H9 (cell line): ENCODE data around the gene POU2F1. TPM values are rescaled to one million over a fixed set of nuclear protein-coding genes. Genes with fewer than 3 reads are reported as not detected.

Experiments
- DNase-seq: peaks from one replicate; pipeline ENCODE4 v3.0.0-alpha.2; 2017
- H2AFZ ChIP-seq: one replicate; pipeline ENCODE4 v1.6.1; 2013; ENCODE audit warnings: mild to moderate bottlenecking, low read length, control low read depth, moderate library complexity
- H2AK5ac ChIP-seq: 2 replicates; pipeline ENCODE4 v1.6.1; 2013; ENCODE audit warnings: low read length, control low read depth, mixed read lengths; ENCODE audit not compliant: insufficient read length
- H2BK120ac ChIP-seq: one replicate; pipeline ENCODE4 v1.6.1; 2013; ENCODE audit warnings: low read depth, mild to moderate bottlenecking, low read length, control low read depth, inconsistent platforms; ENCODE audit not compliant: poor library complexity, severe bottlenecking
- H2BK12ac ChIP-seq: 2 replicates; pipeline ENCODE4 v1.6.1; 2013; ENCODE audit warnings: low read length, control low read depth, mixed read lengths, low read depth; ENCODE audit not compliant: insufficient read length
- H2BK15ac ChIP-seq: 2 replicates; pipeline ENCODE4 v1.6.1; 2013; ENCODE audit warnings: low read depth, low read length, control low read depth
- H2BK20ac ChIP-seq: one replicate; pipeline ENCODE4 v1.6.1; 2013; ENCODE audit warnings: low read depth, mild to moderate bottlenecking, low read length, control low read depth, inconsistent platforms; ENCODE audit not compliant: poor library complexity, severe bottlenecking
- H2BK5ac ChIP-seq: 2 replicates; pipeline ENCODE4 v1.6.1; 2013; ENCODE audit warnings: low read length, control low read depth, mixed read lengths; ENCODE audit not compliant: insufficient read length
- H3K14ac ChIP-seq: 2 replicates; pipeline ENCODE4 v1.6.1; 2013; ENCODE audit warnings: low read length, control low read depth; ENCODE audit not compliant: insufficient read depth
- H3K18ac ChIP-seq: 2 replicates; pipeline ENCODE4 v1.6.1; 2013; ENCODE audit warnings: low read depth, mild to moderate bottlenecking, mixed read lengths, low read length, control low read depth; ENCODE audit not compliant: insufficient read length
- H3K23ac ChIP-seq: 2 replicates; pipeline ENCODE4 v1.6.1; 2013; ENCODE audit warnings: low read length, control low read depth, mixed read lengths, low read depth; ENCODE audit not compliant: insufficient read length
- H3K23me2 ChIP-seq: 2 replicates; pipeline ENCODE4 v1.6.1; 2013; ENCODE audit warnings: low read depth, mild to moderate bottlenecking, mixed read lengths, low read length, control low read depth; ENCODE audit not compliant: insufficient read length, poor library complexity, severe bottlenecking
- H3K27ac ChIP-seq: 2 replicates; pipeline ENCODE4 v1.5.1; 2013; ENCODE audit warnings: low read length, control low read depth, mixed read lengths, low read depth; ENCODE audit not compliant: insufficient read length
- H3K27me3 ChIP-seq: 2 replicates; pipeline ENCODE4 v1.6.1; 2013; ENCODE audit warnings: low read length, control low read depth, inconsistent platforms; ENCODE audit not compliant: insufficient read depth
- H3K4ac ChIP-seq: 2 replicates; pipeline ENCODE4 v1.6.1; 2013; ENCODE audit warnings: low read depth, mild to moderate bottlenecking, control low read depth, inconsistent platforms, low read length, moderate library complexity
- H3K4me1 ChIP-seq: 2 replicates; pipeline ENCODE4 v1.6.1; 2013; ENCODE audit warnings: low read length, control low read depth, inconsistent platforms; ENCODE audit not compliant: insufficient read depth
- H3K4me2 ChIP-seq: 2 replicates; pipeline ENCODE4 v1.6.1; 2013; ENCODE audit warnings: low read length, control low read depth, mixed read lengths; ENCODE audit not compliant: insufficient read length, insufficient read depth
- H3K56ac ChIP-seq: 2 replicates; pipeline ENCODE4 v1.6.1; 2013; ENCODE audit warnings: low read depth, mild to moderate bottlenecking, mixed read lengths, low read length, control low read depth; ENCODE audit not compliant: insufficient read length
- H3K79me1 ChIP-seq: 2 replicates; pipeline ENCODE4 v1.6.1; 2013; ENCODE audit warnings: low read depth, mild to moderate bottlenecking, moderate library complexity, low read length, control low read depth, inconsistent platforms; ENCODE audit not compliant: insufficient read depth, poor library complexity, severe bottlenecking
- H3K79me2 ChIP-seq: 2 replicates; pipeline ENCODE4 v1.6.1; 2013; ENCODE audit warnings: low read length, control low read depth, inconsistent platforms; ENCODE audit not compliant: insufficient read depth
- H3K9ac ChIP-seq: 2 replicates; pipeline ENCODE4 v1.6.1; 2013; ENCODE audit warnings: low read length, control low read depth, mixed read lengths; ENCODE audit not compliant: insufficient read length; ENCODE audit errors: extremely low read depth
- H3K9me3 ChIP-seq: one replicate; pipeline ENCODE4 v1.6.1; 2013; ENCODE audit warnings: low read depth, low read length, inconsistent platforms; ENCODE audit not compliant: control insufficient read depth
- H3T11ph ChIP-seq: one replicate; pipeline ENCODE4 v1.6.1; 2013; ENCODE audit warnings: mild to moderate bottlenecking, low read length, control low read depth, inconsistent platforms
- H4K20me1 ChIP-seq: one replicate; pipeline ENCODE4 v1.6.1; 2013; ENCODE audit not compliant: control insufficient read depth, insufficient read length, insufficient read depth
- H4K5ac ChIP-seq: 2 replicates; pipeline ENCODE4 v1.6.1; 2013; ENCODE audit warnings: low read depth, mild to moderate bottlenecking, mixed read lengths, low read length, control low read depth; ENCODE audit not compliant: insufficient read length
- H4K8ac ChIP-seq: replicated peaks from 2 replicates; pipeline ENCODE4 v1.6.1; 2013; ENCODE audit warnings: low read length, control low read depth, mixed read lengths, low read depth; ENCODE audit not compliant: insufficient read length
- H4K91ac ChIP-seq: 2 replicates; pipeline ENCODE4 v1.6.1; 2013; ENCODE audit warnings: low read depth, mild to moderate bottlenecking, moderate library complexity, mixed read lengths, low read length, control low read depth; ENCODE audit not compliant: insufficient read length
- H3K27ac Mint-ChIP-seq, 3 experiments: 2 replicates in 2 of 3; 3 replicates in 1 of 3; pipeline ENCODE4 v1.8.0; 2020 to 2021; ENCODE audit warnings: mixed read lengths in 3 of 3, mild to moderate bottlenecking in 1 of 3, moderate library complexity in 1 of 3
- H3K27me3 Mint-ChIP-seq: 2 replicates; pipeline ENCODE4 v1.8.0; 2021; ENCODE audit warnings: low read depth, mild to moderate bottlenecking, moderate library complexity, mixed read lengths
- H3K36me3 Mint-ChIP-seq, 3 experiments: 2 replicates in 2 of 3; 3 replicates in 1 of 3; pipeline ENCODE4 v1.8.0; 2020 to 2021; ENCODE audit warnings: low read depth in 3 of 3, mixed read lengths in 3 of 3; ENCODE audit not compliant: insufficient read depth in 1 of 3
- H3K4me1 Mint-ChIP-seq, 2 experiments: 2 replicates each; pipeline ENCODE4 v1.8.0; 2020; ENCODE audit warnings: mixed read lengths in 2 of 2
- H3K4me3 Mint-ChIP-seq, 2 experiments: 2 replicates in 1 of 2; 3 replicates in 1 of 2; pipeline ENCODE4 v1.8.0; 2020 to 2021; ENCODE audit warnings: mild to moderate bottlenecking in 2 of 2, mixed read lengths in 2 of 2, moderate library complexity in 1 of 2
- H3K9me3 Mint-ChIP-seq, 2 experiments: 2 replicates in 1 of 2; 3 replicates in 1 of 2; pipeline ENCODE4 v1.8.0; 2020; ENCODE audit warnings: mild to moderate bottlenecking in 2 of 2, mixed read lengths in 2 of 2, moderate library complexity in 1 of 2
- CTCF ChIP-seq: fragments of 200-600 bp; sonication (generic); conservative IDR thresholded peaks from 3 replicates; pipeline ENCODE4 v1.8.0; 2021; ENCODE audit warnings: antibody characterized with exemption, mild to moderate bottlenecking
- total RNA-seq: library from RNA; stranded (reverse); gene quantifications from 2 replicates; pipeline ENCODE4 v1.2.1, GENCODE V29; 2021

Gene POU2F1
- total RNA-seq, 1 experiment from 2014 or later: 62.5 TPM

- no peak overlapping the region for H3K18ac ChIP-seq
- peaks cover 2 to 4% (median 2%) of the 10 kb centered on the region in 3 experiments; a peak in 3 of 7 replicates for H3K36me3 Mint-ChIP-seq
- H2AFZ ChIP-seq: no peak overlapping the region
- DNase-seq: no peak
- H3K27me3 Mint-ChIP-seq: no peaks in the 10 kb centered on the region; the same call in 1 of the 2 replicates
- H3K56ac ChIP-seq: no peak overlapping the region
- H3K9ac ChIP-seq: no peak overlapping the region
- no peak overlapping the region; a peak in 1 of 7 replicates for H3K27ac Mint-ChIP-seq
- H3K4me3 Mint-ChIP-seq: no peak overlapping the region
- H3K4ac ChIP-seq: no peak overlapping the region
- H3K27ac ChIP-seq: no peak overlapping the region
- peaks cover 3% of the 10 kb centered on the region for H3K23me2 ChIP-seq
- no peak overlapping the region for H3K4me2 ChIP-seq
- no peaks in the 10 kb centered on the region for H3K4me1 ChIP-seq
- no peaks in the 10 kb centered on the region for H3K79me2 ChIP-seq
- peaks cover 6% of the 10 kb centered on the region in 2 experiments; a peak in 4 of 5 replicates for H3K9me3 Mint-ChIP-seq
- no peak for TF ChIP-seq CTCF
- no peak overlapping the region for H2BK120ac ChIP-seq
- no peak overlapping the region for H2AK5ac ChIP-seq
- 0 out of 2 replicates have a peak, but pooled peaks cover 2% of the 10 kb centered on the region for H3K27me3 ChIP-seq
- no peak overlapping the region for H4K91ac ChIP-seq
- no peak overlapping the region for H2BK12ac ChIP-seq
- no peak overlapping the region for H4K8ac ChIP-seq
- peaks cover 10 to 12% of the 10 kb centered on the region in 2 experiments for H3K4me1 Mint-ChIP-seq
- no peaks in the 10 kb centered on the region for H3K9me3 ChIP-seq
- H3T11ph ChIP-seq: no peak overlapping the region
- no peaks in the 10 kb centered on the region for H3K79me1 ChIP-seq
- no peak overlapping the region for H3K23ac ChIP-seq
- H2BK20ac ChIP-seq: no peak overlapping the region
- H3K14ac ChIP-seq: no peak overlapping the region
- no peak overlapping the region for H2BK15ac ChIP-seq
- no peak overlapping the region for H2BK5ac ChIP-seq
- no peak overlapping the region for H4K5ac ChIP-seq
- H4K20me1 ChIP-seq: no peaks in the 10 kb centered on the region
Observed at GRCh38 chr1:167216809-167217208, 3.9 kb upstream of the POU2F1 start.
